Left hindlimb (tissue), 1 donor: ENCODE data around the gene WIF1.

Source experiments
- DNase-seq: peaks from one replicate; pipeline ENCODE4 v3.0.0-alpha.2; 2018

The WIF1 gene, protein sequence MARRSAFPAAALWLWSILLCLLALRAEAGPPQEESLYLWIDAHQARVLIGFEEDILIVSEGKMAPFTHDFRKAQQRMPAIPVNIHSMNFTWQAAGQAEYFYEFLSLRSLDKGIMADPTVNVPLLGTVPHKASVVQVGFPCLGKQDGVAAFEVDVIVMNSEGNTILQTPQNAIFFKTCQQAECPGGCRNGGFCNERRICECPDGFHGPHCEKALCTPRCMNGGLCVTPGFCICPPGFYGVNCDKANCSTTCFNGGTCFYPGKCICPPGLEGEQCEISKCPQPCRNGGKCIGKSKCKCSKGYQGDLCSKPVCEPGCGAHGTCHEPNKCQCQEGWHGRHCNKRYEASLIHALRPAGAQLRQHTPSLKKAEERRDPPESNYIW

GRCh38 chr12:65121049-65121955, at the start of gene WIF1:
TSS of gene WIF1 (minus strand) at chr12:65121305. CDS start at chr12:65121191, 114 bp downstream.
- peak; percentile 78 for DNase-seq

DNA sequence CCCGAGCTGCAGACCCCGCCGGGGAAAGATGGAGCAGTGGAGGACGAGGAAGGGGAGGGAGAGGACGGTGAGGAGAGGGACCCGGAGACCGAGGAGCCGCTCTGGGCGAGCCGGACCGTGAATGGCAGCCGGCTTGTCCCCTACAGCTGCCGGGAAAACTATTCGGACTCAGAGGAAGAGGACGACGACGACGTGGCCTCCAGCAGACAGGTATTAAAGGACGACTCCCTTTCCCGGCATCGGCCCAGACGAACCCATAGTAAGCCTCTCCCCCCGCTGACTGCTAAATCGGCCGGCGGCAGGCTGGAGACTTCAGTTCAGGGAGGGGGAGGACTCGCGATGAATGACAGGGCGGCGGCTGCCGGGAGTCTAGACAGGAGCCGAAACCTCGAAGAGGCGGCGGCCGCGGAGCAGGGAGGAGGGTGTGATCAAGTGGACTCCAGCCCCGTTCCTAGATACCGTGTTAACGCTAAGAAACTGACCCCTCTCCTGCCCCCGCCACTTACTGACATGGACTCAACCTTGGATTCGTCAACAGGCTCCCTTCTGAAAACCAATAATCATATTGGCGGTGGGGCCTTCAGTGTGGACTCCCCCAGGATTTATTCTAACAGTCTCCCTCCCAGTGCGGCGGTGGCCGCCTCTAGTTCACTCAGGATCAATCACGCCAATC, 49.2 kb upstream of the WIF1 start:
- DNase-seq = peak; percentile 76

GRCh38 chr12:65169320-65170208, 48.5 kb upstream of the WIF1 start, which contains the start of gene LEMD3:
TSS of gene LEMD3 (plus strand) at chr12:65169583. CDS start at chr12:65169597, 14 bp downstream.
- peak; percentile 93 for DNase-seq

GRCh38 chr12:65168681-65169319, 47.7 kb upstream of the WIF1 start:
- no peak for DNase-seq

DNA sequence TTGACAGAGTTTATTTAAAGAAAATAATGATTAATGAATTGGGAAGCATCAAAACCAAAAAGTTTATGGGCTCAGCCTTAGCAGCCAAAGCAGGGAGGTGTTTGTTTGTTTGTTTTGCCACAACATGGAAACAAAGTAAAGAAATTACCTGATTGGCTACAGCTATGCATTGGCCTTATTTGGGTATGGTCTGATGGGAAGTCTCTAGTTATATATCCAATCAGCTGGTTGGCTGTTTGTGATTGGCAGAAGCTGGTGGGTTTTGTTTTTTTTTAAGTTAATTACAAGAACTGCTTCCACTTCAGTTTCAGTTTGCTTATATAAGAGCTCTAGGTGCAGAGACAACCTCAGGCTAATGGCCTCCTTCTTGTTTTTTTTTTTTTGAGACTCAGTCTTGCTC, 43.7 kb upstream of the WIF1 start:
- no peak for DNase-seq

- DNase-seq = no peak
Measured at GRCh38 chr12:65164244-65164643, 43.1 kb upstream of the WIF1 start.

GRCh38 chr12:65162609-65163008, 41.5 kb upstream of the WIF1 start:
- DNase-seq = no peak

DNA sequence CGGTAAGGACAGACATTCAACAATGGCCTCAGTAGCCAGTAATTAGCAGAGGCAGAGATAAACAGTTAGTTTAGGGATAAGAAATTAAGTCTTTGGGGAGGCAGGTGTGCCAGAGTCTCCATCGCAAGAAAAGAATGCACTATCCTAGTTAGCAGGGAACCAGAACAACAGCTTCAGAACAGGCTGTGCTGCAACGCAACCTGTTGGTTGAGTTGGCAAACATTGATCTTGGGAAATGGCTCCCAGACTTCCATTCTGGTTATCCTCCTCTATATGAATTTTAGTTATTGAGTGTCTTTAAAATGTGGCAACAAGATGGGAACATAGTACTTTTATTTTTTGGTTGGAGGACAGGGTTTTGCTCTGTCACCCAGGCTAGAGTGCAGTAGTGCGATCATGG, 36.0 kb upstream of the WIF1 start:
- DNase-seq = no peak

DNA sequence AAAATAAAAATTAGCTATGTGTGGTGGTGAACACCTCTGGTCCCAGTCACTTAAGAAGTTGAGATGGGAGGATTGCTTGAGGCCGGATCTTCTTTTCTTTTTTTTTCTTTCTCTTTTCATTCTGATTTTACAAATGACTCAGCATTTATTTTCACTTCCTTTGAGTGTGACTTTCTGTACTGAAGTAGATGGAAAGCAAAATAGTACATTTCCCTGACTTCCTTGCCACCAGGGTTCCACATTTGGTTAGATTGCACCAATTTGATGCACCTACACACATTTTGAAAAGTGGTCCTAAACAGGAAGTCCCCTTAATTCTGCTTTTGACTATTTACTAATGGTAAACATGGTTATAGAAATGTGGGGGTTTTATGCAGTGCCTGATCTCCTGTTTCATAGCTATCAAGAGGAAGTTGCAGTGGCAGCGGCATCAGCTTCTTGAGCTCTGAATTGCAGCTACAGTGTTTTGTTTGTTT, 35.3 kb upstream of the WIF1 start:
- DNase-seq = no peak

- no peak for DNase-seq
Measured at GRCh38 chr12:65155784-65156183, 34.7 kb upstream of the WIF1 start.

- no peak for DNase-seq
Measured at GRCh38 chr12:65152596-65152995, 31.5 kb upstream of the WIF1 start.

DNA sequence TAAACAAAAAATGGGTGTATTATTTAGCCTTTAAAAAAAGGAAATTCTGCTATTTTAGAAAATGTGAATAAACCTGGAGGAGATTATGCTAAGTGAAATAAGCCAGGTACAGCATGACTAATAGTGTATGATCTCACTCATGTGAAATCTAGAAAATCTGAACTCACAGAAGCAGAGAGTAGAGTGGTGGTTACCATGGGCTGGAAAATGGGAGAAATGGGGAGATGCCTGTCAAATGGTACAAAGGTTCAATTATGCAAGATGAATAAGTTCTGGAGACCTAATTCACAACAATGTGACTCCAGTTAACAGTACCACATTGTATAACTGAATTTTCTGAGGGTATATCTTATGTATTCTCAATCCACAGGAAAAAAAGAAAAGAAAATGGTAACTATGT, 30.9 kb upstream of the WIF1 start:
- DNase-seq = no peak

DNA sequence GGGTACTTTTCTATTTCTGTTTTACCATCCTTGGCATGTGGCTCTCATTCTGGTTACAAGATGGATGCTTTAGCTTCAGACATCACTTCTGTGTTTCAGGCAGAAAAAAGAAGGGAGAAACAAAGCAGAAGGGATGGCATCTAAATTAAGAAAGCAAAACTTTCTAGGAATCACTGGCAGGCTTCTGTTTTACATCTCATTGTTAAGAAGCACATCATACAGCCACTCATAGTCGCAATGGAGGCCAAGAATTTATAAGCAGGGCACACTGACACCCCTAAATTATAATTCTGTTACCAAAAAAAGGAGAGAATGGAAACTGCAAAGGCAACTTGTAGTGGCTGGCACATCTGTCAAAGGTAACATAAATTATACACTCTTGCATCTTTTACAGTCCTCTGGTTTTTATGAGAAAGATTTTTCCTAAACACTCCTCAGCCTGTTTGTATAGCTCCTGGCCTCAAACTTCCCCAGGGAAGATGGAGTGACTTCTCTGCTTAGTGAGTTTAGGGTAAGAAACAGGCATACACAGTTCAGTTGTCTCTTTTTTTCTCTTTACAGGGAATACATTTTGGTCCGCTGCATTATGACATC, 26.3 kb upstream of the WIF1 start:
- no peak for DNase-seq

GRCh38 chr12:65140738-65141137, 19.6 kb upstream of the WIF1 start:
- DNase-seq = no peak

- no peak for DNase-seq
Measured at GRCh38 chr12:65139389-65139788, 18.3 kb upstream of the WIF1 start.

DNA sequence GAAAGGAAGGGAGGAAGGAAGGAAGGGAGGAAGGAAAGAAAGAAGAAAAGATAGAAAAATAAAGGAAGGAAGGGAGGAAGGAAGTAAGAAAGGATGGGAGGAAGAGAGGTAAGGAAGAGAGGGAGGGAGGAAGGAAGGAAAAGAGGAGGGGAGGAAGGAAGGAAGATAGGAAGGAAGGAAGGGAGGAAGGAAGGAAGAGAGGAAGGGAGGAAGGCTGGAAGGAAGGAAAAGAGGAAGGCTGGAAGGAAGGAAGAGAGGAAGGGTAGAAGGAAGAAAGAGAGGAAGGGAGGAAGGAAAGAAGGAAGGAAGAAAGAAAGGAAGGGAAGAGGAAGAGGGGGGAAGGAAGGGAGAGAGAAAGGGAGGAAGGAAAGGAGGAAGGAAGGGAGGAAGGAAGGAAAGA, 12.8 kb upstream of the WIF1 start:
- DNase-seq = no peak

GRCh38 chr12:65126482-65126881, 5.4 kb upstream of the WIF1 start:
- DNase-seq = no peak

DNA sequence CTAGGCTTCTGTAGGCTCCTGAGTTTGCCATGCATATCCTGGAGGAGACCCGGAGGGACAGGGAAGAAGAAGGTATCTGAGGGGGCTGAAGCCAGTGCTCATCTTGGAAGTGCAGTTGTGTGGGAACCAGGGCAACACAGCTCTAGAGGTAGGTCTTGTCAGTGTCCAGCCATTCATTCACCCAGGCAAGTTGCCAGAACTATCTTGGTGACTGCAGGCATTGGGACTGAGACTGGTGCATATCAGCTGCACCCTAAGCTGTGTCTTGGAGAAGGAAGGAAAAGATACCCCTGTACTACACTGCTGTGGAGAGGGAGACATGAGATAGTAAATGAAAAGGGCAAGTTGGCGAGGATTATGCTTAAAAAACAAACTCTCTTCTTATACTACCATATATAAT, 4.9 kb upstream of the WIF1 start:
- DNase-seq = no peak

DNA sequence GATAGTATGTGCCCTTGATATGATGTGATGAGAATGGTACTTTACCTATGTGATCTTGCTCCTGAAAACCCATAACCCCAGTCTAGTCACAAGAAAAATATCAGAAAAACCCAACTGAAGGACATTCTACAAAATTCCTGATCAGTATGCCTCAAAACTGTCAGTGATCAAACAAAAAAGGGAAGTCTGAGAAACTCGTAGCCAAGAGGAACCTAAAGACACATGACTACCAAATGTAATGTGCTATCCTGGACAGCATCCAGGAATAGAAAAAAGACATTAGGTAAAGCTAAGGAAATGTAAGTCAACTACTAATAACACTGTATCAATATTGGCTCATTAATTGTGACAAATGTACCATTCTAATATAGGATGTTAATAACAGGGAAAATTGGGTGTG, 4.1 kb upstream of the WIF1 start:
- DNase-seq = no peak

DNA sequence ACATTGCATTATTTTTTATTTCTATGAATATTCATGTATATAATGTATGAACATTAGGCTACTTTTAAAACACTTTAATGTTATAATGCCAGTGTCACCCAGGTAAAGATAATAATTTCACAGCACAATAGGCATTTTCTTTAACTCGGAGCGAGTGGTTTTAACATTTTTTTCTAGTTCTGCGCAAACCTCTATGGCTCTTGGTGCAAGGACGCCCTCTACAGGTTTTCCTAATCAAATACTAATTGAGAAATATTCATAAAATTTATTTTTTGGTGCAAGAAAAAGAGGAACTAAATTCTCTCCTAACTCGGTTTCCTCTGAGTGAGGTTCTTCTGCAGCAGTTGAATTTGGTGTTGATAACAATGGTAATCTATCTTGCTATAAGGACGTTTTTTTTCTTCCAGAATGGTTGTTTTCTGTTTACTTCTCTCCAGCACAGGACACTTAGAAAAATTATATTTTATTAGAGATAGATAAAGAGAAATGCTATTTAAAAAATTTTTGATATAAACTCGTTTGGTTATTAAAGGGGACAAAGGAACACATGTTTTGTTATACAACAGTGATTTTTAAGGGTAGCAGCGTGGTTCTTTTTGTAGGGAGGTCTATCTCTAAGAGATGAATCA, 2.4 kb upstream of the WIF1 start:
- no peak for DNase-seq

GRCh38 chr12:65122703-65123102, 1.6 kb upstream of the WIF1 start:
- no peak for DNase-seq
